GM12878 (cell line): ENCODE results near the gene PAPPA. TPM values are rescaled to one million over a fixed set of nuclear protein-coding genes. Genes with fewer than 3 reads are reported as not detected.

ENCODE experiments used
- ATAC-seq: fragments of 200-7000 bp; cut with Tn5 transposase; 3 replicates; pipeline ENCODE4 v1.9.1; 2020; ENCODE audit warnings: mild to moderate bottlenecking, moderate library complexity
- BruUV-seq: library from RNA; stranded (reverse); fragments of 400-500 nt; replicated peaks from 2 replicates; lab custom pipeline; 2021; lab: Mats Ljungman, UMichigan
- CTCF ChIA-PET: fragments of 300-600 bp; sonication (Branson Sonifier 250); formaldehyde crosslinking; extraction: SDS; loops from one replicate; lab custom pipeline; 2021; ENCODE audit warnings: inconsistent platforms; lab: Yijun Ruan, JAX
- POLR2A ChIA-PET: fragments of 350-600 bp; formaldehyde crosslinking; extraction: SDS; loops from one replicate; lab custom pipeline; 2021; ENCODE audit warnings: inconsistent platforms; lab: Charles Lee
- RAD21 ChIA-PET: fragments of 300-600 bp; sonication (Branson Sonifier 250); formaldehyde crosslinking; loops from one replicate; lab custom pipeline; 2023; ENCODE audit warnings: antibody characterized with exemption; ENCODE audit not compliant: unreplicated experiment; lab: Charles Lee
- SMC1A ChIA-PET: fragments of 300-600 bp; sonication (Branson Sonifier 250); formaldehyde crosslinking; loops from one replicate; lab custom pipeline; 2023; ENCODE audit not compliant: unreplicated experiment, uncharacterized antibody; lab: Charles Lee
- DNase-seq: peaks from one replicate; pipeline ENCODE4 v3.0.0-alpha.2; 2011; ENCODE audit warnings: low read depth, low spot score
- FAIRE-seq: peaks from 3 replicates; lab custom pipeline; 2011; peaks lifted over from hg19 to GRCh38; lab: Jason Lieb, UNC
- H2AFZ ChIP-seq: 2 replicates; pipeline ENCODE4 v1.6.0; 2011; ENCODE audit warnings: low read depth, low read length, control low read depth; ENCODE audit not compliant: control insufficient read depth
- H3K27ac ChIP-seq: 2 replicates; pipeline ENCODE4 v1.5.1; 2011; ENCODE audit warnings: control low read depth; ENCODE audit not compliant: control insufficient read depth, insufficient read depth
- H3K27me3 ChIP-seq, 2 experiments: replicated peaks in 1 of 2; 2 replicates each; pipeline versions ENCODE4 v1.6.0 to v1.6.1; 2011; ENCODE audit warnings: low read length in 1 of 2; ENCODE audit not compliant: control insufficient read depth in 2 of 2, insufficient read depth in 2 of 2
- H3K36me3 ChIP-seq, 2 experiments: 2 replicates each; pipeline ENCODE4 v1.5.1; 2011; ENCODE audit warnings: low read length in 1 of 2; ENCODE audit not compliant: control insufficient read depth in 2 of 2, insufficient read depth in 2 of 2
- H3K4me1 ChIP-seq: 2 replicates; pipeline ENCODE4 v1.6.1; 2011; ENCODE audit warnings: mild to moderate bottlenecking, low read length, moderate library complexity, mixed read lengths; ENCODE audit not compliant: control insufficient read depth, insufficient read depth
- H3K4me2 ChIP-seq: 2 replicates; pipeline ENCODE4 v1.6.0; 2011; ENCODE audit warnings: control low read depth; ENCODE audit not compliant: control insufficient read depth, insufficient read depth
- H3K4me3 ChIP-seq: fragments of 200-600 bp; sonication (generic); 2 replicates; pipeline ENCODE4 v1.5.1; 2016
- H3K79me2 ChIP-seq: 2 replicates; pipeline ENCODE4 v1.6.0; 2011; ENCODE audit warnings: low read length; ENCODE audit not compliant: control insufficient read depth, insufficient read depth
- H3K9ac ChIP-seq: 2 replicates; pipeline ENCODE4 v1.8.0; 2011; ENCODE audit warnings: low read length, control low read depth, mixed read lengths; ENCODE audit not compliant: control insufficient read depth, insufficient read depth
- H3K9me3 ChIP-seq: replicated peaks from 3 replicates; pipeline ENCODE4 v1.5.1; 2011; ENCODE audit warnings: mild to moderate bottlenecking, low read length; ENCODE audit not compliant: control insufficient read depth, insufficient read depth
- H4K20me1 ChIP-seq: 2 replicates; pipeline ENCODE4 v1.6.0; 2011; ENCODE audit not compliant: control insufficient read depth, insufficient read depth
- BACH1 ChIP-seq: fragments of 450-650 bp; IDR thresholded peaks from 2 replicates; pipeline ENCODE4 v1.6.1; 2017; ENCODE audit warnings: mild to moderate bottlenecking, borderline replicate concordance
- BCL11A ChIP-seq: IDR thresholded peaks from 2 replicates; pipeline ENCODE4 v1.6.1; 2011; ENCODE audit warnings: low read depth, low read length
- CBFB ChIP-seq: IDR thresholded peaks from 2 replicates; pipeline ENCODE4 v1.6.1; 2016; ENCODE audit warnings: antibody characterized with exemption, low read depth
- CBX5 ChIP-seq: sonication (generic); IDR thresholded peaks from 2 replicates; pipeline ENCODE4 v1.6.1; 2016; ENCODE audit warnings: low read depth, moderate library complexity, mild to moderate bottlenecking, inconsistent platforms
- CEBPB ChIP-seq, 2 experiments: fragments of 150-350 bp in 1 of 2; IDR thresholded peaks; 2 replicates each; pipeline ENCODE4 v1.6.1; 2012 to 2014; ENCODE audit warnings: low read depth in 2 of 2, low read length in 2 of 2, borderline replicate concordance in 1 of 2, inconsistent platforms in 1 of 2
- FOXM1 ChIP-seq: IDR thresholded peaks from 2 replicates; pipeline ENCODE4 v1.6.1; 2012; ENCODE audit warnings: low read depth, mild to moderate bottlenecking, inconsistent platforms, low read length, moderate library complexity
- SIN3A ChIP-seq: IDR thresholded peaks from 2 replicates; pipeline ENCODE4 v1.6.1; 2012; ENCODE audit warnings: low read depth, low read length, improper control_type of control experiment
- ZNF622 ChIP-seq: fragments of 450-650 bp; IDR thresholded peaks from 2 replicates; pipeline ENCODE4 v1.6.1; 2017; ENCODE audit warnings: mild to moderate bottlenecking, inconsistent platforms
- WGBS: methylation state at CpG from one replicate; pipeline ENCODE4 v1.1.6; 2016; ENCODE audit warnings: low lambda C conversion rate; ENCODE audit not compliant: insufficient replicate concordance, insufficient coverage; ENCODE audit errors: missing lambda C conversion rate; 5-methylcytosine and 5-hydroxymethylcytosine counted together
- in situ Hi-C: fragments of 300-500 bp; cut with MboI; formaldehyde crosslinking; loops from 9 replicates; pipeline ENCODE4 v1.14.3; 2018; ENCODE audit warnings: mixed read lengths
- intact Hi-C: fragments of 100-400 bp; cut with micrococcal nuclease; formaldehyde crosslinking; loops from one replicate; pipeline ENCODE4 v1.14.2; 2022; ENCODE audit not compliant: unreplicated experiment
- polyA plus RNA-seq, 11 experiments: library from polyadenylated mRNA; depleted of rRNA in 4 of 11; unstranded in 6 of 11; stranded (reverse) in 5 of 11; fragments of >200 nt; fragmentation: Nextera tagmentation in 4 of 11; fragmentation: Illumina TruSeq in 1 of 11; extraction: Ambion mirVana in 4 of 11; extraction: Trizol in 1 of 11; gene quantifications; 1 replicate in 1 of 11; 2 replicates in 10 of 11; pipeline versions ENCODE4 v1.2.1 to v1.2.3, GENCODE V29; 2011 to 2016; ENCODE audit warnings: inconsistent platforms in 2 of 11, missing spikeins in 2 of 11, low read depth in 1 of 11
- total RNA-seq, 4 experiments: library from RNA; depleted of rRNA in 3 of 4; stranded (reverse); fragments of >200 nt in 3 of 4; fragmentation: Illumina TruSeq in 1 of 4; extraction: Trizol in 1 of 4; gene quantifications; 2 replicates each; pipeline versions ENCODE4 v1.2.1 to v1.2.3, GENCODE V29; 2013 to 2021
- TF ChIP-seq, protein P1 (sequence below): IDR thresholded peaks from 2 replicates; pipeline ENCODE4 v1.6.1; 2011; ENCODE audit warnings: low read depth, low read length, improper control_type of control experiment, borderline replicate concordance
- TF ChIP-seq, protein P2 (sequence below): IDR thresholded peaks from 2 replicates; pipeline ENCODE4 v1.6.1; 2012; ENCODE audit warnings: low read length, inconsistent platforms
- TF ChIP-seq, protein P3 (sequence below): fragments of 450-650 bp; formaldehyde crosslinking; IDR thresholded peaks from 2 replicates; pipeline ENCODE4 v1.4.0; 2022; ENCODE audit warnings: mild to moderate bottlenecking, moderate library complexity

PAPPA gene
- total and polyA plus RNA-seq, 10 of the 15 experiments (the other 5 are each of a cell fraction or from before 2014, with no cell fraction given), result under 0.01 to 0.19 (median 0.02) TPM; not detected in 4

DNA sequence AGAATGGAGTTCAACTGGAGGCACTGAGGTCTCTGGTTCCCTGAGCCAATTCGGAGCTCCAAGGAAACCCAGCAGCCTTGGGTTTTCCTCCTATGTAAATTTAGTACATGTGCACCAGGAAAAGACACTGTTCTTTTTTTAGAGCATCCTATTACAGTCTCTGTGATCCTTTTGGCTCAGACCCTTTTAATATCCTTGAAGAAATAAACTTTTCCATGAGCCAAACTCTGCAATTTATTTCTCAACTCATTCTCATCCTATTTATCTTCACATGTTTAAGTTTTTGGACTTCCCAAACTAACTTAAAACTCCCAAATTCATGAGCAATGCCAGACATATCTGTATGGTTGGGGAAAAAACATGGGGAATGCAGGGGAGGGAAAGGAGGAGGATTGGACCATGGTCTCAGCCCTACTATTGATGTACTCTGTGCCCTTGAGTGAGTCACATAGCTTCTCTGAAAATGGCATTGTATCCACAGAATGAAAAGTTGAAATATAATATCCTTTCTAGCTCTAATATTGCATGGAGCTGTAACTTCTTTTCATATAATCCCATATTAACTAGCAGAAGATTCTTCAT, 76.6 kb downstream of the PAPPA start (continued):
- TF ChIP-seq CEBPB (IDR thresholded peaks at IDR 0.05; ENCODE audit: borderline replicate concordance in 1 of 2, low read depth in 2 of 2, low read length in 2 of 2), result no peak
- TF ChIP-seq, protein P1, sequence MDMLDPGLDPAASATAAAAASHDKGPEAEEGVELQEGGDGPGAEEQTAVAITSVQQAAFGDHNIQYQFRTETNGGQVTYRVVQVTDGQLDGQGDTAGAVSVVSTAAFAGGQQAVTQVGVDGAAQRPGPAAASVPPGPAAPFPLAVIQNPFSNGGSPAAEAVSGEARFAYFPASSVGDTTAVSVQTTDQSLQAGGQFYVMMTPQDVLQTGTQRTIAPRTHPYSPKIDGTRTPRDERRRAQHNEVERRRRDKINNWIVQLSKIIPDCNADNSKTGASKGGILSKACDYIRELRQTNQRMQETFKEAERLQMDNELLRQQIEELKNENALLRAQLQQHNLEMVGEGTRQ, result no peak

DNA sequence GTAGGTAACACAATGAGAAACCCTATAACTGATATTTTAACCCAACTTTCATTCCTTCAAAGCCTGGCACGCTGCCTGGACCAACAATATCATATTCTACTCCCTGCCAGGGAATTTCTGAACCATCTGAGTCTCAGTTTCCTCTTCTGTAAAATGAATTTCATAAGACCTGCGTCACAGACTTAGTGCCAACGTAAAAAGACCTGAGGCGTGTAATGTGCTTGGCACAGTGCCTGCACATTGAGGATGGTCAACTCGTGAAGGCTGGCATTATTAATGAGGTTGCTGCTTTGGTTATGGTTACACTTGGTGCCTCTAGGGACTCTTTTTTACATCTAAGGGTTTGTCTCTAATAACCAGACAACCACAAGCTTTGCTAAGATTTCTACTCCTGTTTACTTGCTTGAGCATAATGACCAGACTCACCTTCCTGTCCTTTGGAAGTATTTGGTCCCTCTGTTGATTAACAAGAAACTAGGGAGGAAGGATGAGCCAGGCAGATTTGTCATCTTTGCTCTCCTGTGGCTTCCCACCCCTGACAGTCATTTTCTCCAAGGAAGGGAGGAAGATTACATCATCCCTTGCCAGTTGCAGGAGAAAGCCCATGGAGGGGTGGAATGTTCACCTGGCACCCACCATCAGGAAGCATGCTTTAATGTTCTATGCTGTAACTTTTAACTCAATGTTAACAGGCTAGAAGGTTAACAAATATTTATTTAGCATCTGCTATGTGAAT, 79.0 kb downstream of the PAPPA start:
- no peak overlapping the region for H3K4me3 ChIP-seq
- no peak for DNase-seq
- no peaks in the 10 kb centered on the region for H4K20me1 ChIP-seq
- H3K27ac ChIP-seq, result no peak overlapping the region
- ATAC-seq, result no peak; the same call in 2 of the 3 replicates
- H3K79me2 ChIP-seq, result no peaks in the 10 kb centered on the region
- FAIRE-seq, result no peak
- no peaks in the 10 kb centered on the region for H3K36me3 ChIP-seq
- no peak overlapping the region for H3K4me2 ChIP-seq
- no peaks in the 10 kb centered on the region for H3K9me3 ChIP-seq
- intact Hi-C loops, result no loop called here
- SMC1A ChIA-PET, result no interaction called here
- RAD21 ChIA-PET, result no interaction called here
- no peak for TF ChIP-seq FOXM1
- TF ChIP-seq, protein P2, sequence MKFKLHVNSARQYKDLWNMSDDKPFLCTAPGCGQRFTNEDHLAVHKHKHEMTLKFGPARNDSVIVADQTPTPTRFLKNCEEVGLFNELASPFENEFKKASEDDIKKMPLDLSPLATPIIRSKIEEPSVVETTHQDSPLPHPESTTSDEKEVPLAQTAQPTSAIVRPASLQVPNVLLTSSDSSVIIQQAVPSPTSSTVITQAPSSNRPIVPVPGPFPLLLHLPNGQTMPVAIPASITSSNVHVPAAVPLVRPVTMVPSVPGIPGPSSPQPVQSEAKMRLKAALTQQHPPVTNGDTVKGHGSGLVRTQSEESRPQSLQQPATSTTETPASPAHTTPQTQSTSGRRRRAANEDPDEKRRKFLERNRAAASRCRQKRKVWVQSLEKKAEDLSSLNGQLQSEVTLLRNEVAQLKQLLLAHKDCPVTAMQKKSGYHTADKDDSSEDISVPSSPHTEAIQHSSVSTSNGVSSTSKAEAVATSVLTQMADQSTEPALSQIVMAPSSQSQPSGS, result no peak
- no peak for TF ChIP-seq CBFB
- no peak for TF ChIP-seq CBX5
- TF ChIP-seq, protein P3, sequence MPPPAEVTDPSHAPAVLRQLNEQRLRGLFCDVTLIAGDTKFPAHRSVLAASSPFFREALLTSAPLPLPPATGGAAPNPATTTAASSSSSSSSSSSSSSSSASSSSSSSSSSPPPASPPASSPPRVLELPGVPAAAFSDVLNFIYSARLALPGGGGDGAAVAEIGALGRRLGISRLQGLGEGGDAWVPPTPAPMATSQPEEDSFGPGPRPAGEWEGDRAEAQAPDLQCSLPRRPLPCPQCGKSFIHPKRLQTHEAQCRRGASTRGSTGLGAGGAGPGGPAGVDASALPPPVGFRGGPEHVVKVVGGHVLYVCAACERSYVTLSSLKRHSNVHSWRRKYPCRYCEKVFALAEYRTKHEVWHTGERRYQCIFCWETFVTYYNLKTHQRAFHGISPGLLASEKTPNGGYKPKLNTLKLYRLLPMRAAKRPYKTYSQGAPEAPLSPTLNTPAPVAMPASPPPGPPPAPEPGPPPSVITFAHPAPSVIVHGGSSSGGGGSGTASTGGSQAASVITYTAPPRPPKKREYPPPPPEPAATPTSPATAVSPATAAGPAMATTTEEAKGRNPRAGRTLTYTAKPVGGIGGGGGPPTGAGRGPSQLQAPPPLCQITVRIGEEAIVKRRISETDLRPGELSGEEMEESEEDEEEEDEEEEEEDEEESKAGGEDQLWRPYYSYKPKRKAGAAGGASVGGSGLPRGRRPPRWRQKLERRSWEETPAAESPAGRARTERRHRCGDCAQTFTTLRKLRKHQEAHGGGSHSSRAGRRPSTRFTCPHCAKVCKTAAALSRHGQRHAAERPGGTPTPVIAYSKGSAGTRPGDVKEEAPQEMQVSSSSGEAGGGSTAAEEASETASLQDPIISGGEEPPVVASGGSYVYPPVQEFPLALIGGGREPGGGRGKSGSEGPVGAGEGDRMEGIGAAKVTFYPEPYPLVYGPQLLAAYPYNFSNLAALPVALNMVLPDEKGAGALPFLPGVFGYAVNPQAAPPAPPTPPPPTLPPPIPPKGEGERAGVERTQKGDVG (CRISPR knock-in tag), result no peak
- TF ChIP-seq ZNF622, result no peak
- no peak for TF ChIP-seq BCL11A
- TF ChIP-seq SIN3A, result no peak
- no peak for TF ChIP-seq BACH1
- H3K27me3 ChIP-seq, result peaks cover 0 to 4% of the 10 kb centered on the region in 2 experiments; a peak in 1 of 4 replicates
- no peaks in the 10 kb centered on the region for H3K4me1 ChIP-seq
- POLR2A ChIA-PET, result no interaction called here
- CTCF ChIA-PET, result interaction anchor here (0.7 kb wide), 1 partner anchor 27 kb away, joined by 3 read pairs; no protein-coding TSS in a partner anchor
- in situ Hi-C loops, result no loop called here
- no peak overlapping the region for H3K9ac ChIP-seq
- BruUV-seq, result no TSS peak
- WGBS, result 14% methylated on average over 5 of the region's 5 CpGs
- no peak overlapping the region for H2AFZ ChIP-seq
